HG03575 (cell line): ENCODE measurements around the gene ARHGAP10.

ENCODE experiments used
- ATAC-seq: cut with Tn5 transposase; IDR thresholded peaks from one replicate; pipeline ENCODE4 v1.9.1; 2021; ENCODE audit not compliant: unreplicated experiment, insufficient number of reproducible peaks, low FRiP score; ENCODE audit errors: extremely low read depth

ARHGAP10 gene

DNA sequence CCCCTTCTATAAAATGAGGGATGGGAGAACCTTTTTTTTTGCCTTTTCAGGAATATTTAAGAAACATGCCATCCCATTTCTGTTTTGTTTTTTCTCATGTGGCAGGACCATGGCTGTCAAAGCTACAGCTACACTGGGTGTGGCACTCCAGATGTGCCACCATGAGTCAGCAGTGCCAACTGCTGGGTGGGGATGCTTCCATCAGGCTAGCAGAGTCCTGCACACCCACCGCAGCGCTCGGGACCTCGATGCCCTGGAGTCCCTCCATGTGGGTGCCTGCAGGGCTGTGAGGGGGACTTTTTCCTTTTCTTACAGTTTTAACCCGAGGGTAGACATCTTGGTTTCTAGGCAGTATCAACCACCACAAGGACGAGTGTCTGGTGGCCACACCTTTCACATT lies 357.7 kb downstream of the ARHGAP10 start:
- no peak for ATAC-seq

DNA sequence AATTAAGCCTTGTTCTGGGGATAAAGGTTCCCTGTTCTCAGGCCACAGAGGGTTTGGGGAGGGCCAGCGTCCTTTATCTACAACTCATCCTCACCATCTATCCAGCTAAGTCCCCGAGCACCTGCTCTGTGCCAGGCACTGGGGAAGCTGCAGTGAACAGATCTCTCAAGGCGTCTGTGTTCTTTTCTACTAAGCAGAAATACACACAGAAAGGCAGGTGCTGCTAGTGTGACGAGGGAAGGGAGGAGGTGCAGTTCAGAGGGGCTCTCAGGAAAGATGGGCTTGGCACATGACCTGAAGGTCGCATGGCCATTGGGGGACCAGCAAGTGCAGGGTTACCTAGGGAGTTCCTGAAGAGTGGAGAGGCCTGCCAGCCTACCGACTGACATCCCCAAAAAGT lies 358.1 kb downstream of the ARHGAP10 start:
- no peak for ATAC-seq

DNA sequence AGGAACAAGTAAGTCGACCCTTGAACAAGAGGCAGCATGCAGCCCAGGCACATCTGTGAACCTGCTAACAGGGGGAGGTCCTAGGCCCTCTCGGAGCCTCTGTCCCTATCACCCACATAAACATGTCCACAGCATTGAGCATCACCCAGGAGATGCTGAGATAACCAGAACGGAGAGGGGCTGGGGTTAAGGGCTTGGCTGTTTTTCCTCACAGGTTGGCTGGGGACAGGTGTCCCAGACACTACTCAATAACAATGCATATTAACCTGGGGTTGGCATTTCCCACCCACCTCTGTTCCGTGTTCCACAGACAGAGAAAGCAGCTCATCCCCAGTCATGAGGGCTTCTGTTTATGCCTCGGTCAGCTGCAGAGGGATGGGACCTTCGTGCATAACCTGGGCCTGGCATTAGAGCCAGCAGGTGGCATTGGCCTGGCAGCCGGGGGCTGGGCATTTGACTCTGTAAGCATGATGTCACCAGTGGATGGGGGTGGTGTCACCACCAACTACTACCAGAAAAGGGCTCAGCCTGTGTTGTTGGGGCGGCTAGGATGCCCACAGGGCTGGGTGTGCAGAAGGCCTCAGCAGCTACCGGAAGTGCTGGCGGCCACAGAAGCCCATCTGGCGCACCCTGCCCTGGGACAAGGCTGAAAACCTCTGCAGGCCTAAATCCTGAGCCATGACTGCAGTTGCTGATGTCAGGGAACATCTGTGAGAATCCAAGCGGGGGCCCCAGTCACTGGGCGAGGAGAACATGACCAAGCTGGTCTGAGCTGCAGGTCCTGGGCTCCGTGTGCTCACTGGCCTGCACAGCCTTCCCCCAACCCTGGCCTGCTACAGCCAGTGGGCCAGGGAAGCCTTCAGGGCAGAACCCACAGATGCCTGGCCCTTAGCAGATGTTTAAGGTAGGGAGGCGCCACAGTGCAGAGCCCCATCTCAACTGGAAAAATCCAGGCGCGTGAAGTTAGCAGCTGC lies 358.9 kb downstream of the ARHGAP10 start:
- ATAC-seq: no peak

DNA sequence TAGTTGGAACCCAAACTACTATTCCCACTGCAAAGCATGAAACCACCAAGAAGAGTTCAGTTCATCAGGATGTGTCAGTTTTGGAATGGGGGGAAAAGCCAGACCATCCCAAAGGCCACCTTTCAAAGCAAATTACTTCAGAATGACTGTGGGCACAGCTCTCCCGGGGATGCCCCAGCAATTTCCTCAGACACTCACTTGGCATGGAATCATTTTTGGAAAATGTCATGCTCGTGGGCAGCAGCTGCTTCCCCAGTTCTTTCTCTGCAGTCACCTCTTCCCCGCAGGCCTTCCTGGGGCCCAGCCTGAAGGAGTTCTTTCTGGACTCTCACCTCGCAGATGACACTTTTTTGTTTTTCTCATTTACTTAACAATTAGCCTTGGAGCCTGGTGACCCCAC lies 360.0 kb downstream of the ARHGAP10 start:
- no peak for ATAC-seq

DNA sequence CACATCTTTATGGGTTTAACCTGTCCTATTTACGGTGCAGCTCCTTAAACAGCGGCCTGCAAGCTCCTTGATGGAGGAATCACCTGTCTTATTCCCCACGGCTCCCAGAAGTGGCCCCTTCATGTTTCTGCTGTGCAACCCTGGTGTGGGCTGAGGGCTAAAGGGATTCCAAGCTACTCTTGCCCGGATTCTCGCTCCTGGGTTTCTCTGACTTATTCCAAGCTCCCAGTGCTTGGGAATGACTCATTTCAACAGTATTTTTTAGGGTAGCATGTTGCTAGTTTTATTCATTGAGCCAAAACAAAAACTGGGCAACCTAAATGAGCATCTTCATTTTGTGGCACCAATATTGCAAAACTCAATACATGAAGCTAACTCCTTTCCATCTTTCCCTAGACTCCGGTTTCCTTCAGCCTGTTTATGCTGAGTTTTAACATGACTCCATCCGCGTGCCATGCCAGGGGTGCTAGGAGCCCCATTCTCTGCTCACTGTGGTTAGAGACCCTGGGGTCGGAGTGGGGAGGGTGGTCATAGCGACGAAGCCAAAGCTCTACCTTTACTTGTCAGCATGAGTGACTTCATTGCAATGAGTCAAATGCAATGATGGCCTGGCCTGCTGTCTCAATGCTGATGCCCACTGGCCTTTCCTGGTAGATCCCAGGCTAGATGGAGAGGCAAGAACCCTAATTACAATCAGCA lies 360.6 kb downstream of the ARHGAP10 start:
- no peak for ATAC-seq

DNA sequence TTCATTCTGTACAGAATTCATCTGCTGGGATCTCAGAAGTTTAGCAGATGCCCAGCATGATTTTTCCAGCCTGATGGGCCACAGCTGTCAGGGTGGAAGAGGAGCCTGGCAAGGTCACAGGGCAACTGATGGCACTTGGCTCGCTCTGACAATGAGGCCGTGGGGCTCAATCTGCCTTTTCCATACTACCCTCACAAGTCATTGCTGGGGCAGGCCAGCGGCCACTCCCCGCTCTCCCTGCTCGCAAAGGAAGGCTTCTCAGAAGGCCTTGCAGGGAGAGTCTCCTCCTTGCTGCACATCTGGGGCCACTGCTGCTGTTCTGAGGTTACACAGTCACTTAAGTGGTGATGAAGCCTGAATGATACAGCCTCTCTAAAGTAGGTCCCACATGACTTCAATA lies 361.2 kb downstream of the ARHGAP10 start:
- no peak for ATAC-seq

- ATAC-seq: no peak
These were observed 362.3 kb downstream of the ARHGAP10 start for GRCh38 chr4:148094149-148094548.

DNA sequence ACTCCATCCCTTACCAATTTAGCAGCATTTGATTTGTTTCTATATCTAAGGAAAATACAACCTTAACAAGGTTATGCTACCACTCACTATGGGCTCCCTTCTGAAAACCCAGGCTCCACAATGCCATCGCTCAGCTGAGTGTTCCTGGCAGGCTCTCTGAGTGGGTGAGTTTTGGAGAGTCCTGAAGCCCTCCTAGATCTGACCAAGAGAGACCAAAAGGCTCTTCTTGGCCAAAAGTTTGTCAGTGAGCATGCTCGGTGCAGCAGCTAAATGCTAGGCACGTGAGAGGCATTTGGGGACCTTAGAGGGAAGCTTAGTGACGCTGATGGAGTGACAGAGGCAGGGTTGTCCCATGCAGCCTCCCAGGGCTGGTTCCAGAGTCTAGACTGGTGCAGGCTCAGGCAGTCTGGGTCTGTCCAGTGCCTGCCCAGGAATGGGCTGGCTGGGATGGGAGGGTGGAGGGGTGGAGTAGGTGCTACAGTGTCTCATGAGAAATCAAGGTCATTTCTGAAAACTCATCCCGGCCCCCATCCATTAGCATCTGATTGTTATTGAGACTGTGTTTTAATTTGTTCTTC lies 363.5 kb downstream of the ARHGAP10 start:
- no peak for ATAC-seq

- ATAC-seq: no peak
These were observed 365.9 kb downstream of the ARHGAP10 start for GRCh38 chr4:148097801-148098200.

DNA sequence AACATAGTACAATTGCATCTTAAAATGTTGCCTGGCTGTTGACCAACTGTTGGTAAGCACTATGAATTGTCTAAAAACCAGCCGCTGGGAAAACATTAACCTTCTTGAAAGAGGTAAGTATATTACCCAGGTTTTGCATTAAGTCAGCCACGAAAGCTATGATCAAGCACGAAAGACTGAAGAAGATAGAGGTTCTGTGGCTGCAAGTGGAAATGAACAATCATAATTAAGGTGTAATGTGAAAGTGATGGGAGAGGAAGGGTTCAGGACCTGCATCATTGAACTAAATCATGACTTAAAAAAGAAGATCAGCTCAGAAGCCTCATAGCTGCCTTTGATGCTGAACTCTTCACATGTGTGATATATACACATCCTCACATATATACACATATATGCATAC lies 369.3 kb downstream of the ARHGAP10 start:
- ATAC-seq: no peak

DNA sequence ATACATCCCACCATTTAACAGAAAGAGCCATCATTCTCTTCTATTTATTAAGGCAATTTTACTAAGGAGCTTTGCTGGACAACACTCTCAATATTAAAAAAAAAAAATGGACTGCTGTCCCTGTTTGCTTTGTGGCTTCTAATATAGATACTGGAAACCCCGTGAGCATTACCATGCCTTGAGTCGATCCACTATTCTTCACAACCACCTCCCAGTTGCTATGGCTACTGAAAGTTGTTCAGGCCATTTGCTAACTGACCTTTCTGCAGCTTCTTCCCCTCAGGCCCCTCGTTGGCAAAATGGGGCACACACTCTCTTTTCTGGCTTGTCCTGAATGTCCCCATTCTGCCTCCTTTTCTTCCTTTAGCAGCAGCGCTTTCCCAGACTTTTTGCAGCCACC lies 369.9 kb downstream of the ARHGAP10 start:
- ATAC-seq: no peak

DNA sequence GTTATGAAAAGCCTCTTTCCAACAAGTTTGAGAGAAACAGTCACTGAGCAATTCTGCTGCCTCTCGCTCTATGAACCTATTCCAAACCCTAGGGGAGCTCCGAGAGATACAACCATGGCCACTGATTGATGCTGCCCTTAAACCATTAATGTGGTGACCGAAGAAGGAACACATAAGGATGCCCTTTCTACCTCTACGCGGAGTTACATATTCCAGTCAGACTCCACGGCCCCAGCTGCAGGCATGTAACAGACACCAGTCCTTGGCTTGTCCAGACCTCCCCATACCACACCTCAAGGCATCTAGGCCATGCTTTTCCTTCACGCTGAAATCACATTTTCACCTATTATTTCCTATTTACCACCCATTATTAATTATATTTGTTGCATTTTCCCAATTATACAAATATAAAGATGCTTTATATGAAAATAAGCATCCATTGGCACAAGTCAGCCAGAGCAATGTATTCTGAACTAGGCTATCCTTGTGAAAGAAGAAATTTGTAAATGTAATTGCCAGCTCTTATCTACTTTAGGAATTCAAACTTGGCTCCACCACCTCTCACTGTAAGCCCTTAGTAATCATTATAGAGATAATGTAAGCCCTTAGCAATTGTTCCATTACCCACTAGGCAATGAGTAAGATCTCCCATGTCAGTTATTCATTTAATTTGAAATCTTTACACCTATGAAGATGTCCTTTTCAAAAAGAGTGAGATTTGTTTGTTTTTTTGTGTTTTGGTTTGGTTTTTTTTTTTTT lies 371.9 kb downstream of the ARHGAP10 start:
- ATAC-seq: no peak

- no peak for ATAC-seq
These were observed 376.9 kb downstream of the ARHGAP10 start for GRCh38 chr4:148108766-148109165.

GRCh38 chr4:148109216-148109615 lies 377.3 kb downstream of the ARHGAP10 start:
- ATAC-seq: no peak

DNA sequence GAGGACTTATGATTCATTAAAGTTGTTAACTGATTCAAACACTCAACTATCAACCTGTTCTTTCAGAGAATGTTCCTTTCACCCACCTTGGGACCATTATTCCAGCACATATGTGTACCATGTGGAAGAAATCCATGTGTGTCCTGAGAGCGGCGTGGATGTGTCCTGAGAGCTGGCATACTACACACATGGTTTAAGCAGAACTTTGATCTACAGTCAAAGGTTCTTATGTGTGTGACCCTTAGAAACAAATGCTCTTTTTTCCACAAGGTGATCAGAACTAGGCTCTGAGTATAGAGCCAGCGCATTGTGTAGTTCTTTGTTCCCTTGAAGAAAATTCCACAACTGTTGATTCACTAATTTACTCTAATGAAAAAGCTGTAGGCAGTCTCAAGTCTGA lies 378.3 kb downstream of the ARHGAP10 start:
- no peak for ATAC-seq

- ATAC-seq: no peak
These were observed 380.5 kb downstream of the ARHGAP10 start for GRCh38 chr4:148112231-148112982.

- ATAC-seq: no peak
These were observed 382.5 kb downstream of the ARHGAP10 start for GRCh38 chr4:148114436-148114835.

DNA sequence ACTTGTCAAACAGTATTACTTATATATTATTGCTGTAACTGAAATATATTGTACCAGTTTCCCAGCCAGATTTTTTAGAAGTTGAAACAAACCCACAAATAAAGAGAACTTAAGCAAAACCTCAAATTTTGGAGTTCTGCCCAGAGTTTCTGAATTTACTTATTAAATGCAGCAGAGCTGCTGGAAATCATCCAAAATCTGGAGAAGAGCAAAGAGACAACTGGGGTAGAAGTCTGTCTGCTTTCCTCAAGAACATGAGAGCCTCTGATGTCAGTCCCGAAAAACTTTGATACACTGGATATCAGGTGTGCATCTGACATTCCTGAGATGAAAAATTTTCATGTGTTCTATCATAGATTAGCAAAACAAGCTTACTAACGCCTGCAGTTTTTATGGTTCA lies 384.4 kb downstream of the ARHGAP10 start:
- no peak for ATAC-seq

- no peak for ATAC-seq
These were observed 385.1 kb downstream of the ARHGAP10 start for GRCh38 chr4:148116969-148117368.
